HTR-8/SVneo (cell line): ENCODE results near the gene NFYC.

Experiments used
- DNase-seq: peaks from one replicate; pipeline ENCODE4 v3.0.0; 2011; ENCODE audit warnings: low spot score, mixed read lengths; ENCODE audit not compliant: insufficient read length
- FAIRE-seq: peaks from 2 replicates; lab custom pipeline; 2011; peaks lifted over from hg19 to GRCh38; lab: Jason Lieb, UNC

The NFYC gene

GRCh38 chr1:40754201-40754600, 62.7 kb downstream of the NFYC start:
- DNase-seq (no peak), FAIRE-seq (no peak)

GRCh38 chr1:40755067-40755466, 63.6 kb downstream of the NFYC start:
- DNase-seq (no peak), FAIRE-seq (no peak)

- FAIRE-seq, result no peak
- no peak for DNase-seq
These were observed 65.0 kb downstream of the NFYC start for GRCh38 chr1:40756523-40756922.

- no peak for FAIRE-seq
These were observed 65.6 kb downstream of the NFYC start for GRCh38 chr1:40757084-40757483.

GRCh38 chr1:40758004-40758403, 66.5 kb downstream of the NFYC start:
- FAIRE-seq, result no peak
- DNase-seq, result no peak

More at GRCh38 chr1:40757084-40757483, 65.6 kb downstream of the NFYC start:
- no peak for DNase-seq

- DNase-seq (no peak), FAIRE-seq (no peak)
These were observed 67.3 kb downstream of the NFYC start for GRCh38 chr1:40758578-40759343.

- no peak for DNase-seq
- no peak for FAIRE-seq
These were observed 69.5 kb downstream of the NFYC start for GRCh38 chr1:40760984-40761383.

GRCh38 chr1:40762144-40762923, 70.8 kb downstream of the NFYC start:
- FAIRE-seq (no peak), DNase-seq (no peak)

GRCh38 chr1:40763742-40764532, 72.4 kb downstream of the NFYC start:
- DNase-seq (no peak), FAIRE-seq (no peak)

GRCh38 chr1:40764981-40765380, 73.5 kb downstream of the NFYC start:
- DNase-seq (no peak), FAIRE-seq (no peak)

GRCh38 chr1:40766017-40766416, 74.5 kb downstream of the NFYC start:
- DNase-seq, result no peak
- no peak for FAIRE-seq

- DNase-seq, result no peak
- no peak for FAIRE-seq
These were observed 75.1 kb downstream of the NFYC start for GRCh38 chr1:40766560-40766959.

- no peak for FAIRE-seq
- no peak for DNase-seq
These were observed 76.9 kb downstream of the NFYC start for GRCh38 chr1:40768146-40768990.

GRCh38 chr1:40769815-40770214, 78.3 kb downstream of the NFYC start:
- no peak for FAIRE-seq
- no peak for DNase-seq

- no peak for DNase-seq
- FAIRE-seq, result no peak
These were observed 79.0 kb downstream of the NFYC start for GRCh38 chr1:40770296-40771070.

GRCh38 chr1:40772146-40772955, 80.8 kb downstream of the NFYC start:
- DNase-seq (no peak), FAIRE-seq (no peak)

GRCh38 chr1:40773748-40774265, 82.3 kb downstream of the NFYC start:
- FAIRE-seq (no peak), DNase-seq (no peak)
